ENCODE results near the gene SIL1.
"Not testable (repeated sequence)": the region's sequence is repeated elsewhere in the genome, so short reads cannot be mapped to it uniquely, and the experiment has no call there.

Gene SIL1

DNA sequence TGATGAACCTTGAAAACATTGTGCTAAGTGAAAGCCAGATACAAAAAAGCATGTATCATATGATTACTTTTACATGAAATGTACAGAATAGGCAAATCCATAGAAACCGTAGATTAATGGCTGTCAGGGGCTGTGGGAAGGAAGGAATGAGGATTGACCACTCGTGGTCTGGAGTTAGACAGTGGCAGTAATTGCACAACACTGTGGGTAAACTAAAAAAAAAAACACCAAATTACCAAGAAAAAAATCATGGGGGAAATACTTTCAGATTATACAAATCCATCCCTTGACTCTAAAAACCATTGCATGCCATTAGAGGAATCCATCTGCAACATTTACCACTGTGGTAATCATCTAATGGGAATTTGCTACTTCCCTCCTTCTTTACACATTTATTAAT is 140.0 kb downstream of the SIL1 start:
- Mint-ChIP-seq H3K27me3 (ENCODE audit: low read depth) (no peaks in the 10 kb centered on the region), H3K27ac (no peak overlapping the region), H3K4me3 (no peak overlapping the region), H3K9me3 (no peaks in the 10 kb centered on the region), H3K4me1 (ENCODE audit: low read depth) (no peaks in the 10 kb centered on the region), H3K36me3 (ENCODE audit: low read depth) (no peaks in the 10 kb centered on the region)

GRCh38 chr5:139057045-139057939 is 140.9 kb downstream of the SIL1 start:
- not testable (repeated sequence) for H3K9me3 Mint-ChIP-seq; H3K36me3 Mint-ChIP-seq (ENCODE audit: low read depth)

GRCh38 chr5:139052975-139053374 is 145.2 kb downstream of the SIL1 start:
- H3K4me3 Mint-ChIP-seq, result no peak overlapping the region
- no peaks in the 10 kb centered on the region for H3K9me3 Mint-ChIP-seq
- H3K27ac Mint-ChIP-seq, result no peak overlapping the region
- H3K36me3 Mint-ChIP-seq (ENCODE audit: low read depth), result no peaks in the 10 kb centered on the region
- no peaks in the 10 kb centered on the region for H3K27me3 Mint-ChIP-seq (ENCODE audit: low read depth)
- H3K4me1 Mint-ChIP-seq (ENCODE audit: low read depth), result no peaks in the 10 kb centered on the region

More at GRCh38 chr5:139057045-139057939, 140.9 kb downstream of the SIL1 start:
- H3K27ac Mint-ChIP-seq; H3K4me1 Mint-ChIP-seq (ENCODE audit: low read depth); H3K4me3 Mint-ChIP-seq; H3K27me3 Mint-ChIP-seq (ENCODE audit: low read depth): not testable (repeated sequence)

DNA sequence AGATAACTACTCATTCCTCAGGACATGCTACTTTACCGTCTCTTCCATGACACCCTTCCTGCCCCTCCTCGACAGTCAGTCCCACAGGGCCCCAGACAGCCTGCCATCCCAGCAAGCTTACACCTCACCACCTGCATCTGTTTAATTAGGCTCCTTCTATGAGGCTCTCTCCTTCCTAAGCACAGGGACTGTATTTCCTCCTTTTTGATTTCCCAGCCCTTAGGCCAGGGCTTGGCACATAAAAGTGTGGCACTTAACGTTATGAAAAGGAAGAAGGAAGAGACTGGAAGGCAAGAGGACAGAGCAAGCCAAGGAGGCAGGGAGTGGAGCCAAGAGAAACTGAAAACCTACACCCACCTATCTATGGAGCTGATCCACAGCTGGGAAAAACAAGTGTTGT is 146.8 kb downstream of the SIL1 start:
- no peak overlapping the region for H3K4me3 Mint-ChIP-seq
- no peak overlapping the region for H3K27ac Mint-ChIP-seq
- no peaks in the 10 kb centered on the region for H3K4me1 Mint-ChIP-seq (ENCODE audit: low read depth)
- H3K27me3 Mint-ChIP-seq (ENCODE audit: low read depth), result no peaks in the 10 kb centered on the region
- no peaks in the 10 kb centered on the region for H3K9me3 Mint-ChIP-seq
- H3K36me3 Mint-ChIP-seq (ENCODE audit: low read depth), result no peaks in the 10 kb centered on the region

DNA sequence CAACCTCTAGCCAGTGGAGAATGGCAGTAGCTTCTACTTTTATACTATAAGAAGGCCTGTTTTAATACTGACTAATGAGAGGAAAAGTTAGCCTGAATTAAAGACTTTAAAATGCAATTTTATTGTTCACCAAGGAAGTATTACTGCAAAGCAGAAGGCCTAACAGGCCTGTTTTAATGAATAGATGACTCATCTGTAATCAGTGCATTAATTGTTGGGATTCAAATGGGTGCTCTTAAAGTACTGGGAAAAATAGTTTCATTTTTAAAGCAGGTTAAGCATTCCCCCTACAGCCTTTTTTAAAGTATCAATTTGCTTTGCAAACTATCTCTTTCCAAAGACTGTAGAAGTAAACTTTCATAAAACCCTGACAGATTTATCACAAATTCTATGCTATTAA is 147.7 kb downstream of the SIL1 start:
- H3K9me3 Mint-ChIP-seq, result no peaks in the 10 kb centered on the region
- no peaks in the 10 kb centered on the region for H3K4me1 Mint-ChIP-seq (ENCODE audit: low read depth)
- H3K4me3 Mint-ChIP-seq, result no peak overlapping the region
- H3K27me3 Mint-ChIP-seq (ENCODE audit: low read depth), result no peaks in the 10 kb centered on the region
- no peaks in the 10 kb centered on the region for H3K36me3 Mint-ChIP-seq (ENCODE audit: low read depth)
- no peak overlapping the region for H3K27ac Mint-ChIP-seq

GRCh38 chr5:139049780-139050179 is 148.4 kb downstream of the SIL1 start:
- H3K27ac Mint-ChIP-seq, result no peak overlapping the region
- no peaks in the 10 kb centered on the region for H3K9me3 Mint-ChIP-seq
- H3K36me3 Mint-ChIP-seq (ENCODE audit: low read depth), result no peaks in the 10 kb centered on the region
- H3K4me3 Mint-ChIP-seq, result no peak overlapping the region
- no peaks in the 10 kb centered on the region for H3K27me3 Mint-ChIP-seq (ENCODE audit: low read depth)
- no peaks in the 10 kb centered on the region for H3K4me1 Mint-ChIP-seq (ENCODE audit: low read depth)

- Mint-ChIP-seq H3K4me1 (ENCODE audit: low read depth) (no peaks in the 10 kb centered on the region), H3K9me3 (no peaks in the 10 kb centered on the region), H3K27me3 (ENCODE audit: low read depth) (no peaks in the 10 kb centered on the region), H3K36me3 (ENCODE audit: low read depth) (no peaks in the 10 kb centered on the region), H3K27ac (no peak overlapping the region), H3K4me3 (no peak overlapping the region)
Observed at GRCh38 chr5:139046551-139046950, 151.6 kb downstream of the SIL1 start.

GRCh38 chr5:139043157-139043905 is 154.8 kb downstream of the SIL1 start:
- Mint-ChIP-seq H3K27ac (no peak overlapping the region), H3K36me3 (ENCODE audit: low read depth) (no peaks in the 10 kb centered on the region)

DNA sequence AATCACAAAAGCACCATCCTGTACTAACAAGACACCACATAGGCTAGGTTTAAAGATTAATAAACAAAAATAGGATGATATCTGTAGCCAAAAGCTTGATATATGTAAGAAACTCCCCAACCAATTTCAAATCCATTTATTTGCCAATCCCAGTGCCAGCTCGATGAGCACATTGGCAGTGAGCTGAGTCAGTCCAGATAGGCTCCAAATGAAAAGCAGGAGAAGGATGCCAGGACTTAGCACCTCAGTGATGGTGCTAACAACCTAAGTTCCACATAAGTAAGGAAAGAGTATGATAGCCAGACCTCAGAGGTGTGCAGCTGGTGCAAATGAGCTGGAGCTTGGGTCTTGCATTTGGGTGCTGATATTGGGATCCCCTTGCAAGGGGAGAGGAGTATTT is 158.1 kb downstream of the SIL1 start:
- Mint-ChIP-seq H3K9me3 (peaks cover 15% of the 10 kb centered on the region), H3K27me3 (ENCODE audit: low read depth) (no peaks in the 10 kb centered on the region), H3K36me3 (ENCODE audit: low read depth) (no peaks in the 10 kb centered on the region), H3K4me1 (ENCODE audit: low read depth) (no peaks in the 10 kb centered on the region), H3K27ac (no peak overlapping the region), H3K4me3 (no peak overlapping the region)

More at GRCh38 chr5:139043157-139043905, 154.8 kb downstream of the SIL1 start:
- H3K27me3 Mint-ChIP-seq (ENCODE audit: low read depth), result no peaks in the 10 kb centered on the region
- no peaks in the 10 kb centered on the region for H3K9me3 Mint-ChIP-seq
- H3K4me1 Mint-ChIP-seq (ENCODE audit: low read depth), result no peaks in the 10 kb centered on the region
- no peak overlapping the region for H3K4me3 Mint-ChIP-seq

GRCh38 chr5:139038613-139039305 is 159.4 kb downstream of the SIL1 start:
- Mint-ChIP-seq H3K27me3 (ENCODE audit: low read depth) (no peaks in the 10 kb centered on the region), H3K4me3 (no peak overlapping the region), H3K36me3 (ENCODE audit: low read depth) (no peaks in the 10 kb centered on the region), H3K27ac (no peak overlapping the region), H3K9me3 (peaks cover 15% of the 10 kb centered on the region), H3K4me1 (ENCODE audit: low read depth) (no peaks in the 10 kb centered on the region)

DNA sequence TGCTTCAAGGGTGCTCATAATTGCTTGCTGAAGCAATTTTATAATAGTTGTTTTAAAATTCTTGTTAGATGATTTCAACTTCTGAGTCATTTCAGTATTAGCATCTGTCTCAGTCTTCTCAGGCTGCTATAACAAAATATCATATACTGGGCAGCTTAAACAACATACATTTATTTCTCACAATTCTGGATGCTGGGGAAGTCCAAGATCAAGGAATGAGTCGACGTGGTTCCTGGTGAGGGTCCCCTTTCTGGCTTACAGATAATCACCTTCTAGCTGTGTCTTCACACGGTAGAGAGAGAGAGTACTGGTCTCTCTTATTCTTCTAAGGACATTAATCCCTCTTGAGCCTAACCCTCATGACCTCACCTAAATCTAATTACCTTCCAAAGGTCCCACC is 160.4 kb downstream of the SIL1 start:
- Mint-ChIP-seq H3K4me1 (ENCODE audit: low read depth) (no peaks in the 10 kb centered on the region), H3K27me3 (ENCODE audit: low read depth) (no peaks in the 10 kb centered on the region), H3K36me3 (ENCODE audit: low read depth) (peaks cover 2% of the 10 kb centered on the region), H3K4me3 (no peak overlapping the region), H3K9me3 (peaks cover 15% of the 10 kb centered on the region), H3K27ac (no peak overlapping the region)

DNA sequence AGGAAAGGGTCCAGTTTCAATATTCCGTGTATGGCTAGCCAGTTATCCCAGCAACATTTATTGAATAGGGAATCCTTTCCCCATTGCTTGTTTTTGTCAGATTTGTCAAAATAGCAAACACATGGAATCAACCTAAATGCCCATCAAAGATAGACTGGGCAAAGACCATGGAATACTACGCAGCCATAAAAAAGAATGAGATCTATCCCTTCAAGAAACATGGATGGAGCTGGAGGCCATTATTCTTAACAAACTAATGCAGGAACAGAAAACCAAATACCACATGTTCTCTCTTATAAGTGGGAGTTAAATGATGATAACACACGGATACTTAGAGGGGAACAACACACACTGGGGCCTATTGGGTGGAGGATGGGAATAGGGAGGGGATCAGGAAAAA is 161.8 kb downstream of the SIL1 start:
- H3K27ac Mint-ChIP-seq; H3K36me3 Mint-ChIP-seq (ENCODE audit: low read depth); H3K27me3 Mint-ChIP-seq (ENCODE audit: low read depth); H3K4me3 Mint-ChIP-seq; H3K4me1 Mint-ChIP-seq (ENCODE audit: low read depth): not testable (repeated sequence)
- H3K9me3 Mint-ChIP-seq, result peaks cover 15% of the 10 kb centered on the region

DNA sequence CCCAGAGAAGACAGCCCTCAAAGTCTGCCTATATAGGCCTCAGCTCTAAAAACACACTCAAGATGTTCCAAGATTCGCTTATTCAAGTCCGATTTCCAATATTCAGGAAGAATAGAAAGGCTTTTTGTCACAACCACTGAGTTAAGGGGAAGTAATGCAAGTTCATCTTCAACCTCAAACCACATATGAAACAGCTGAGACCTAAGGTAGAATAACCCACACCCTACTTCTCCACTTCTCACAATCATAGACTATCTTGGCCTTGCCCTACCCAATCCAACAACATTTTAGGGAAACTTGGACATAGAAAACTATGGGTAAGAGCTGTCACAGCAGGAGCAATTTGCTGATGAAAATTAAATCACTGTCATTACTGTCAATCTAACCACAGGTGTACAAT is 171.0 kb downstream of the SIL1 start:
- no peak overlapping the region for H3K27ac Mint-ChIP-seq

GRCh38 chr5:139025651-139026050 is 172.5 kb downstream of the SIL1 start:
- Mint-ChIP-seq H3K4me1 (ENCODE audit: low read depth) (peaks cover 3% of the 10 kb centered on the region), H3K36me3 (ENCODE audit: low read depth) (no peaks in the 10 kb centered on the region), H3K27ac (no peak overlapping the region), H3K9me3 (no peaks in the 10 kb centered on the region), H3K27me3 (ENCODE audit: low read depth) (no peaks in the 10 kb centered on the region), H3K4me3 (no peak overlapping the region)

More for the DNA sequence above, 171.0 kb downstream of the SIL1 start:
- Mint-ChIP-seq H3K9me3 (no peaks in the 10 kb centered on the region), H3K27me3 (ENCODE audit: low read depth) (no peaks in the 10 kb centered on the region), H3K4me1 (ENCODE audit: low read depth) (peaks cover 3% of the 10 kb centered on the region), H3K36me3 (ENCODE audit: low read depth) (no peaks in the 10 kb centered on the region), H3K4me3 (no peak overlapping the region)
